ENCODE results near the gene PPP4R2.

DNA sequence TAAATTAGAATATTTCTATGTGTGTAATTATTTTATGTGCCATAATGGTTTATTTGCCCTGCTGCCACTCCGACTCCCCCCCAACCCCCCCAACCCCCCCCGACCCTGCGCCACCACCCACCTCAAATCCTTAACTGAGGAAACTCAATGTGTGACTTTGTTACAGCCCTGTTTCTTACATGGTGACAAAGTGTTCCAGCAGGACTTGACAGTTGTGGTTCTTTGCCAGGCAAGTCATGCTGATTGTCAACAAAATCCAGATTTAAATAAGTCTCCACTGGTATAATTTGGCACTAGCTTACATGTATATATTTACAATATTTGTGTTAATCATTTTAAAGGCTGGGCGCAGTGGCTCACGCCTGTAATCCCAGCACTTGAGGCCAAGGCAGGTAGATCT, 72.6 kb downstream of the PPP4R2 start:
- TF ChIP-seq, protein P1, sequence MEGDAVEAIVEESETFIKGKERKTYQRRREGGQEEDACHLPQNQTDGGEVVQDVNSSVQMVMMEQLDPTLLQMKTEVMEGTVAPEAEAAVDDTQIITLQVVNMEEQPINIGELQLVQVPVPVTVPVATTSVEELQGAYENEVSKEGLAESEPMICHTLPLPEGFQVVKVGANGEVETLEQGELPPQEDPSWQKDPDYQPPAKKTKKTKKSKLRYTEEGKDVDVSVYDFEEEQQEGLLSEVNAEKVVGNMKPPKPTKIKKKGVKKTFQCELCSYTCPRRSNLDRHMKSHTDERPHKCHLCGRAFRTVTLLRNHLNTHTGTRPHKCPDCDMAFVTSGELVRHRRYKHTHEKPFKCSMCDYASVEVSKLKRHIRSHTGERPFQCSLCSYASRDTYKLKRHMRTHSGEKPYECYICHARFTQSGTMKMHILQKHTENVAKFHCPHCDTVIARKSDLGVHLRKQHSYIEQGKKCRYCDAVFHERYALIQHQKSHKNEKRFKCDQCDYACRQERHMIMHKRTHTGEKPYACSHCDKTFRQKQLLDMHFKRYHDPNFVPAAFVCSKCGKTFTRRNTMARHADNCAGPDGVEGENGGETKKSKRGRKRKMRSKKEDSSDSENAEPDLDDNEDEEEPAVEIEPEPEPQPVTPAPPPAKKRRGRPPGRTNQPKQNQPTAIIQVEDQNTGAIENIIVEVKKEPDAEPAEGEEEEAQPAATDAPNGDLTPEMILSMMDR (IDR thresholded peaks at IDR 0.05) = no peak
- no peak for TF ChIP-seq POLR2A (IDR thresholded peaks at IDR 0.05)
